CD14-positive monocyte (primary cell): Measurements from ENCODE around the gene RALGAPB. TPM values are rescaled to one million over a fixed set of nuclear protein-coding genes. Genes with fewer than 3 reads are reported as not detected.
A peak's percentile ranks its signal among the peaks of the same experiment; 100 is the strongest.

Experiments used
- DNase-seq, 3 donors: peaks; one replicate each; pipeline ENCODE4 v3.0.0-alpha.2; 2011 to 2022
- H2AFZ ChIP-seq: 2 replicates; pipeline ENCODE4 v1.6.0; 2012; ENCODE audit warnings: mild to moderate bottlenecking, low read depth, low read length, inconsistent platforms; ENCODE audit not compliant: insufficient read depth, poor library complexity, severe bottlenecking
- H3K27ac ChIP-seq, 2 donors: 1 replicate in 1 of 2; 2 replicates in 1 of 2; pipeline ENCODE4 v1.5.1; 2012 to 2013; ENCODE audit warnings: low read length in 2 of 2, control low read depth in 1 of 2, inconsistent platforms in 1 of 2, low read depth in 1 of 2, mild to moderate bottlenecking in 1 of 2
- H3K27me3 ChIP-seq, 2 donors: one replicate each; pipeline versions ENCODE4 v1.6.0 to v1.6.1; 2011 to 2013; ENCODE audit warnings: low read length in 2 of 2; ENCODE audit not compliant: control insufficient read depth in 2 of 2, insufficient read depth in 2 of 2
- H3K36me3 ChIP-seq, 2 donors: replicated peaks in 1 of 2; 1 replicate in 1 of 2; 2 replicates in 1 of 2; pipeline versions ENCODE4 v1.5.1 to v1.6.1; 2012 to 2013; ENCODE audit warnings: low read length in 2 of 2, control low read depth in 1 of 2, inconsistent platforms in 1 of 2, mild to moderate bottlenecking in 1 of 2; ENCODE audit not compliant: insufficient read depth in 2 of 2, control insufficient read depth in 1 of 2
- H3K4me1 ChIP-seq, 2 donors: 1 replicate in 1 of 2; 2 replicates in 1 of 2; pipeline versions ENCODE4 v1.5.1 to v1.6.1; 2012 to 2013; ENCODE audit warnings: low read length in 2 of 2, control low read depth in 1 of 2, inconsistent platforms in 1 of 2, mild to moderate bottlenecking in 1 of 2, moderate library complexity in 1 of 2; ENCODE audit not compliant: insufficient read depth in 2 of 2, control insufficient read depth in 1 of 2
- H3K4me2 ChIP-seq: replicated peaks from 2 replicates; pipeline ENCODE3; 2012; ENCODE audit warnings: low read length, moderate library complexity, mild to moderate bottlenecking; ENCODE audit not compliant: poor library complexity, severe bottlenecking; ENCODE audit errors: extremely low read depth
- H3K4me3 ChIP-seq, 3 experiments: fragments of 200-600 bp in 1 of 3; sonication (generic) in 1 of 3; replicated peaks in 1 of 3; 1 replicate in 2 of 3; 2 replicates in 1 of 3; pipeline ENCODE4 v1.5.1; 2011 to 2013; ENCODE audit warnings: low read length in 3 of 3, mild to moderate bottlenecking in 3 of 3, control low read depth in 2 of 3, low read depth in 2 of 3, inconsistent platforms in 1 of 3, moderate library complexity in 1 of 3
- H3K79me2 ChIP-seq: 2 replicates; pipeline ENCODE4 v1.6.0; 2012; ENCODE audit warnings: mild to moderate bottlenecking, control low read depth, inconsistent platforms, low read length, moderate library complexity; ENCODE audit not compliant: insufficient read depth
- H3K9ac ChIP-seq: 2 replicates; pipeline ENCODE4 v1.6.0; 2017; ENCODE audit warnings: low read length, mild to moderate bottlenecking; ENCODE audit not compliant: insufficient read depth, poor library complexity, severe bottlenecking
- H3K9me3 ChIP-seq, 2 donors: replicated peaks in 1 of 2; 1 replicate in 1 of 2; 2 replicates in 1 of 2; pipeline versions ENCODE4 v1.5.1 to v1.6.1; 2012 to 2013; ENCODE audit warnings: low read length in 2 of 2, control low read depth in 1 of 2; ENCODE audit not compliant: control insufficient read depth in 1 of 2, insufficient read depth in 1 of 2
- H4K20me1 ChIP-seq: 2 replicates; pipeline ENCODE4 v1.6.0; 2012; ENCODE audit warnings: mild to moderate bottlenecking, low read length, control low read depth, moderate library complexity; ENCODE audit not compliant: insufficient read depth
- H3K27ac Mint-ChIP-seq, 7 donors: one replicate each; pipeline ENCODE4 v1.8.0; 2020; ENCODE audit warnings: mild to moderate bottlenecking in 7 of 7, mixed read lengths in 7 of 7, moderate library complexity in 6 of 7, inconsistent platforms in 2 of 7
- H3K27me3 Mint-ChIP-seq, 3 donors: one replicate each; pipeline ENCODE4 v1.8.0; 2021 to 2022; ENCODE audit warnings: low read depth in 3 of 3, mild to moderate bottlenecking in 3 of 3, mixed read lengths in 3 of 3, moderate library complexity in 3 of 3, inconsistent platforms in 1 of 3
- H3K36me3 Mint-ChIP-seq, 2 donors: one replicate each; pipeline ENCODE4 v1.8.0; 2020; ENCODE audit warnings: mixed read lengths in 2 of 2, inconsistent platforms in 1 of 2, mild to moderate bottlenecking in 1 of 2
- H3K4me1 Mint-ChIP-seq: one replicate; pipeline ENCODE4 v1.8.0; 2020; ENCODE audit warnings: mild to moderate bottlenecking, mixed read lengths
- H3K4me3 Mint-ChIP-seq, 2 donors: one replicate each; pipeline ENCODE4 v1.8.0; 2020; ENCODE audit warnings: mild to moderate bottlenecking in 2 of 2, mixed read lengths in 2 of 2, moderate library complexity in 1 of 2
- H3K9me3 Mint-ChIP-seq, 7 donors: one replicate each; pipeline ENCODE4 v1.8.0; 2020 to 2022; ENCODE audit warnings: mixed read lengths in 7 of 7, mild to moderate bottlenecking in 6 of 7, moderate library complexity in 6 of 7, inconsistent platforms in 2 of 7
- WGBS: methylation state at CpG from one replicate; pipeline ENCODE4 v1.1.5; 2013; ENCODE audit warnings: missing lambda C conversion rate; ENCODE audit not compliant: insufficient coverage; 5-methylcytosine and 5-hydroxymethylcytosine counted together
- intact Hi-C, 2 donors: fragments of 100-400 bp; cut with micrococcal nuclease; formaldehyde crosslinking; loops; one replicate each; pipeline versions ENCODE4 v1.15.0 to v1.15.1; 2023
- polyA plus RNA-seq, 3 donors: library from polyadenylated mRNA; depleted of rRNA in 1 of 3; unstranded in 2 of 3; stranded (reverse) in 1 of 3; fragments of 300-500 nt in 2 of 3; fragments of >200 nt in 1 of 3; fragmentation: Illumina TruSeq in 2 of 3; gene quantifications; 1 replicate in 2 of 3; 2 replicates in 1 of 3; pipeline ENCODE4 v1.2.3, GENCODE V29; 2012 to 2021
- TF ChIP-seq, protein P1 (sequence below): fragments of 200-600 bp; IDR thresholded peaks from one replicate; pipeline ENCODE4 v1.8.0; 2022; ENCODE audit warnings: antibody characterized with exemption, mild to moderate bottlenecking

RALGAPB gene
- polyA plus RNA-seq, 3 donors = 4.7 to 15.5 (median 6.1) TPM

DNA sequence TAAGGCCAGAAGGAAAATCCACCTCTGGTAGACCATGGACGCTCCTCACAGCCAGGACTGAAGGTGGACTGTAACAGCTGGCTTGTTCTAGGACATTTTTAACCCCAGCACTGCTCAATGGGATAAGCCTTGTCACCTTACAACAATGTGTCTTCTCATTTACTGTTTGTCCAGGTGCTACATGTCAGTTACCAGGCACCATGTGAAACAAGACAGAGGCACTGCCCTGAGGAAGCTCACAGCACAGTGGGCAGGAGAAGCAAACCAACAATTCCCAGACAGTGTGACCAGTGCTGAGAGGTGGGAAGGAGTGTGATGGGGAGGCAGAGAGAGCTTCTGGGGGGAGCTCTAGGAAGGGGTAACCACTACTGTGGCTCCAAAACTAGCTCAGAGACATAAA is 48.2 kb upstream of the RALGAPB start:
- Histone ChIP-seq H4K20me1 (peaks cover 81% of the 10 kb centered on the region), H3K79me2 (peaks cover 59% of the 10 kb centered on the region), H3K36me3 (peaks cover 98 to 100% of the 10 kb centered on the region in 2 donors), H3K27ac (no peak overlapping the region), H2AFZ (no peak overlapping the region), H3K9me3 (no peaks in the 10 kb centered on the region), H3K27me3 (no peaks in the 10 kb centered on the region), H3K4me1 (no peaks in the 10 kb centered on the region), H3K9ac (no peak overlapping the region), H3K4me2 (no peak overlapping the region), H3K4me3 (no peak overlapping the region)
- H3K9me3 Mint-ChIP-seq = no peaks in the 10 kb centered on the region
- WGBS = 100% methylated on average over 1 of the region's 1 CpG
- peaks cover 0 to 5% (median 2%) of the 10 kb centered on the region in 3 donors for H3K27me3 Mint-ChIP-seq
- TF ChIP-seq, protein P1, sequence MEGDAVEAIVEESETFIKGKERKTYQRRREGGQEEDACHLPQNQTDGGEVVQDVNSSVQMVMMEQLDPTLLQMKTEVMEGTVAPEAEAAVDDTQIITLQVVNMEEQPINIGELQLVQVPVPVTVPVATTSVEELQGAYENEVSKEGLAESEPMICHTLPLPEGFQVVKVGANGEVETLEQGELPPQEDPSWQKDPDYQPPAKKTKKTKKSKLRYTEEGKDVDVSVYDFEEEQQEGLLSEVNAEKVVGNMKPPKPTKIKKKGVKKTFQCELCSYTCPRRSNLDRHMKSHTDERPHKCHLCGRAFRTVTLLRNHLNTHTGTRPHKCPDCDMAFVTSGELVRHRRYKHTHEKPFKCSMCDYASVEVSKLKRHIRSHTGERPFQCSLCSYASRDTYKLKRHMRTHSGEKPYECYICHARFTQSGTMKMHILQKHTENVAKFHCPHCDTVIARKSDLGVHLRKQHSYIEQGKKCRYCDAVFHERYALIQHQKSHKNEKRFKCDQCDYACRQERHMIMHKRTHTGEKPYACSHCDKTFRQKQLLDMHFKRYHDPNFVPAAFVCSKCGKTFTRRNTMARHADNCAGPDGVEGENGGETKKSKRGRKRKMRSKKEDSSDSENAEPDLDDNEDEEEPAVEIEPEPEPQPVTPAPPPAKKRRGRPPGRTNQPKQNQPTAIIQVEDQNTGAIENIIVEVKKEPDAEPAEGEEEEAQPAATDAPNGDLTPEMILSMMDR = no peak
- DNase-seq = no peak
- no peak overlapping the region for H3K4me3 Mint-ChIP-seq
- peak overlapping the region in 1 of 7 donors; percentile 27 for H3K27ac Mint-ChIP-seq
- no peaks in the 10 kb centered on the region for H3K4me1 Mint-ChIP-seq
- peaks cover 94 to 100% of the 10 kb centered on the region in 2 donors for H3K36me3 Mint-ChIP-seq
- intact Hi-C loops = no loop called here

DNA sequence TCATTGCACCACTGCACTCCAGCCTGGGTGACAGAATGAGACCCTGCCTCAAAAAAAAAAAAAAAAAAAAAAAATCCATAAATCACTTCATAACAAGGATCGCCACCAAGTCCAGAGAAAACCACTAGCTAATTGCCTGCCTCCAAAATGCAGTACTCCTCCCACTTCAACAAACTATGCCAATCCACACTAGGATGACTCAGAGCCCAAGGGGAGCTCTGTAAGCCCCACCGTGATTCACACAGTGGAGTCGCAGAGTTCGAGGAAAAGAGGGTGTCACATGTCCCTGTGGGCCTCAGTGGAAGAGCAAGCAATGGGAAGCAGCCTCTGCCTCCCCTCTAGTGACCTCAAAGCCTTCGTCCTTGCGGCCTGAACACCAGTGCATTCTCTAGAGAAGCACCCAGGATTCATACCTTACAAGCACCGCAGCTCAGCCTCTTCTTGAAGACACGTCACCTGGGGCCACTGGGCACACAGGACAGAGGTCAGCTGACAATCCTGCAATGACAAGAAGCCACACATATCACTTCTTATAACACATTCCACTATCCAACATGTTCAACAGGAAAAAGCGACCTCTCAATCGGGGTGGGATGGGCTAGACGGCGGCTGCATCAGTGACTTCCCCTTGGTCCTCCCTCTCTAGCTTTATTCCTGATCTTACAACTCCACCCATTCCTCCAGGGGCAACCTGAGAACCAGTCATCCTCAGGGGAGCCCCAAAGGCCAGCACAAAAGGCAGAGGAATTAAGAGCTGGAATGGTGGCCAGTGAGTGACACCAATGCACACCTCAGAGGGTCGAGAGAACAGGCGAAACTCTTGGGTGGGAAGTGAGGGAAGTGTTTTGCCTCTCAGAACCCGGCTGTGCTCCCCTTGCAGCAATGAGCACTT is 46.4 kb upstream of the RALGAPB start:
- H4K20me1 ChIP-seq = peaks cover 97% of the 10 kb centered on the region

More for the DNA sequence above, 46.4 kb upstream of the RALGAPB start:
- intact Hi-C loops = no loop called here
- Histone ChIP-seq H3K27me3 (no peaks in the 10 kb centered on the region), H3K27ac (peak overlapping the region in 1 of 2 donors; percentile 20), H3K36me3 (peaks cover 95 to 99% of the 10 kb centered on the region in 2 donors), H3K4me2 (no peak overlapping the region), H3K4me1 (no peaks in the 10 kb centered on the region), H3K9ac (no peak overlapping the region), H3K79me2 (peaks cover 72% of the 10 kb centered on the region), H3K4me3 (no peak overlapping the region), H2AFZ (no peak overlapping the region), H3K9me3 (no peaks in the 10 kb centered on the region)
- Mint-ChIP-seq H3K36me3 (peaks cover 90 to 100% of the 10 kb centered on the region in 2 donors), H3K9me3 (peaks cover 0 to 2% (median 0%) of the 10 kb centered on the region in 7 donors), H3K4me3 (no peak overlapping the region), H3K27ac (peak overlapping the region in 3 of 7 donors; percentile 3 to 50 (median 34)), H3K27me3 (peaks cover 0 to 5% (median 2%) of the 10 kb centered on the region in 3 donors), H3K4me1 (no peaks in the 10 kb centered on the region)
- TF ChIP-seq, protein P1 = no peak
- WGBS = 90% methylated on average over 11 of the region's 15 CpGs
- no peak for DNase-seq
